A549 (cell line): ENCODE measurements around the gene GDPD3.
A peak's percentile ranks its signal among the peaks of the same experiment; 100 is the strongest.

Source experiments
- CEBPB ChIP-seq, 2 experiments: fragments of >200 bp in 1 of 2; sonication (Bioruptor Twin) in 1 of 2; formaldehyde crosslinking in 1 of 2; IDR thresholded peaks; 2 replicates each; pipeline ENCODE4 v1.6.1; 2012 to 2016
- CTCF ChIP-seq: fragments of >200 bp; sonication (Bioruptor Twin); formaldehyde crosslinking; IDR thresholded peaks from 3 replicates; pipeline ENCODE4 v1.5.1; 2016
- MAFK ChIP-seq: fragments of 450-650 bp; IDR thresholded peaks from 2 replicates; pipeline ENCODE4 v1.6.1; 2014; ENCODE audit not compliant: partially characterized antibody
- PBX3 ChIP-seq: IDR thresholded peaks from 2 replicates; pipeline ENCODE4 v1.6.1; 2012
- PHF8 ChIP-seq: fragments of 200-600 bp; sonication (generic); IDR thresholded peaks from 2 replicates; pipeline ENCODE4 v1.6.1; 2016; ENCODE audit warnings: low read depth, mild to moderate bottlenecking, antibody characterized with exemption, moderate library complexity, borderline replicate concordance
- POLR2A ChIP-seq: IDR thresholded peaks from 2 replicates; pipeline ENCODE4 v1.6.1; 2012; ENCODE audit warnings: mild to moderate bottlenecking, low read length

GRCh38 chr16:30065943-30066760 lies 47.2 kb downstream of the GDPD3 start:
- TF ChIP-seq POLR2A (no peak), PHF8 (peak; percentile 63; the same call in 1 of the 2 replicates), MAFK (peak; percentile 7), CTCF (no peak), PBX3 (no peak), CEBPB (IDR thresholded peaks at IDR 0.05) (no peak)
